Kidney epithelial cell (primary cell): Measurements from ENCODE around the gene SFXN1. TPM values are rescaled to one million over a fixed set of nuclear protein-coding genes. Genes with fewer than 3 reads are reported as not detected.
"Not testable (repeated sequence)": the region's sequence is repeated elsewhere in the genome, so short reads cannot be mapped to it uniquely, and the experiment has no call there.

Experiments used
- DNase-seq: peaks from one replicate; pipeline ENCODE4 v3.0.0-alpha.2; 2010; ENCODE audit warnings: low read depth
- H3K27me3 ChIP-seq: 2 replicates; pipeline ENCODE4 v1.6.0; 2011; ENCODE audit warnings: low read length; ENCODE audit not compliant: control insufficient read depth, insufficient read depth
- H3K36me3 ChIP-seq: 2 replicates; pipeline ENCODE4 v1.5.1; 2011; ENCODE audit warnings: low read length; ENCODE audit not compliant: control insufficient read depth, insufficient read depth
- H3K4me3 ChIP-seq: 2 replicates; pipeline ENCODE4 v1.5.1; 2011; ENCODE audit warnings: low read depth, mild to moderate bottlenecking, control low read depth, low read length
- total RNA-seq: library from RNA; depleted of rRNA; stranded (reverse); fragments of >200 nt; gene quantifications from 2 replicates; pipeline ENCODE4 v1.2.3, GENCODE V29; 2015
- TF ChIP-seq, protein P1 (sequence below): IDR thresholded peaks from 2 replicates; pipeline ENCODE4 v1.5.1; 2011; ENCODE audit warnings: mild to moderate bottlenecking, moderate library complexity, low read length, control low read depth, inconsistent platforms; ENCODE audit not compliant: insufficient read depth, poor library complexity, severe bottlenecking

SFXN1 gene
- total RNA-seq, 1 donor from 2014 or later, result 55.4 TPM

DNA sequence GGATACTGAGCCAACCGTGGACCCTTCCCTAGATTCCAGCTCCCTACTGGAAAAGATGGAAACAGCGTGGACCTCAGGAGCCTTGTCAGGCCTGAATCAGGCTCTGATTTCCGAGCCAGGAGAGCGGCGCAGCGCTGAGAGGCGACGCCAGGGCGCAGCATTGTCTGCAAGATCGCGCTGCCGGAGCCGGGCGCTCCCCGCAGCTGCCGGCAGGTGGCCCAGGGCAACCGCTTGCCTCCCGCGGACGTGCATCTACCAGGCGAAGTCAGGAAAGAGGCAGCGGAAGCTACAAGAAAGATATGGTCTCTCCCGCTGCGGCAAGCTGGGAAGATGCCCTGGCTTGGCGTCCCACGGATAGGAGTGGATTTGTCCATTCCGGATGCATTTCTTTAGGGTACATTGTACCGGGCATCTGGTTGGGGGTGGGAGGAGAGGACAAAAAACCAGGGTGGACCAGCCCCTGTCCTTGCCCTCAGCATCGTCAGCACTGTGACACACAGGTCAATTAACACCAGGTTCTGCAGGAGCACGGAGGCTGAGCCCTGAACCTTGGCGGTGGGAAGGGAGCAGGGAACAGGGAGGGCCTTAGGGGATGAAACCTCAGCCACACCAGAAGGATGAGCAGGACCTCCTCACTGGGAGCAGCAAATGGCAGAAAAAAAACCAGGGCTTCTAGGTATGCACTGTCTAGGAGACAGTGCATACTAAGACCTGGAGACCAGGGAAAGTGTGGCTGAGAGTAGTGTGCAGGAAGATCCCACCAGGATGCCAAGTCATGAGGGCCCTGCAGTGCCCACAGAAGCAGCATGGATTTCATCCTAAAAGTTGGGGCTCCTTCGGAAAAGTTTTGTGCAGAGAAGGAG lies 55.9 kb downstream of the SFXN1 start:
- Histone ChIP-seq H3K27me3 (no peaks in the 10 kb centered on the region), H3K4me3 (no peak overlapping the region), H3K36me3 (no peaks in the 10 kb centered on the region)
- TF ChIP-seq, protein P1, sequence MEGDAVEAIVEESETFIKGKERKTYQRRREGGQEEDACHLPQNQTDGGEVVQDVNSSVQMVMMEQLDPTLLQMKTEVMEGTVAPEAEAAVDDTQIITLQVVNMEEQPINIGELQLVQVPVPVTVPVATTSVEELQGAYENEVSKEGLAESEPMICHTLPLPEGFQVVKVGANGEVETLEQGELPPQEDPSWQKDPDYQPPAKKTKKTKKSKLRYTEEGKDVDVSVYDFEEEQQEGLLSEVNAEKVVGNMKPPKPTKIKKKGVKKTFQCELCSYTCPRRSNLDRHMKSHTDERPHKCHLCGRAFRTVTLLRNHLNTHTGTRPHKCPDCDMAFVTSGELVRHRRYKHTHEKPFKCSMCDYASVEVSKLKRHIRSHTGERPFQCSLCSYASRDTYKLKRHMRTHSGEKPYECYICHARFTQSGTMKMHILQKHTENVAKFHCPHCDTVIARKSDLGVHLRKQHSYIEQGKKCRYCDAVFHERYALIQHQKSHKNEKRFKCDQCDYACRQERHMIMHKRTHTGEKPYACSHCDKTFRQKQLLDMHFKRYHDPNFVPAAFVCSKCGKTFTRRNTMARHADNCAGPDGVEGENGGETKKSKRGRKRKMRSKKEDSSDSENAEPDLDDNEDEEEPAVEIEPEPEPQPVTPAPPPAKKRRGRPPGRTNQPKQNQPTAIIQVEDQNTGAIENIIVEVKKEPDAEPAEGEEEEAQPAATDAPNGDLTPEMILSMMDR, result peak; percentile 99
- DNase-seq, result peak; percentile 32

DNA sequence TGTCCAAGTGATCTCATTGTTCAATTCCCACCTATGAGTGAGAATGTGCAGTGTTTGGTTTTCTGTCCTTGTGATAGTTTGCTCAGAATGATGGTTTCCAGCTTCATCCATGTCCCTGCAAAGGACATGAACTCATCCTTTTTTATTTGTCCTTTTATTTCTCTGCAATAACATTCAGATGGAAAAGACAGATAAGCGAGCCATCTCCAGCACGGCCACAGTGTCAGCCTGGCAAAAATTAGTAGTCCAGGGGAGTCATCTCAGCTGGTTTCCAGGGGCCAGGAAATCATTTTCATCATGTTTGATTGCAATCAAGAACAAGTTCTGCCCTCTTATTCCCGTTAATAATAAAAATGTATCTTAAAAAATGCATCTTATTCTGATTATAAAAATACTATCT lies 57.0 kb downstream of the SFXN1 start:
- H3K36me3 ChIP-seq, H3K27me3 ChIP-seq, DNase-seq, H3K4me3 ChIP-seq: not testable (repeated sequence)

DNA sequence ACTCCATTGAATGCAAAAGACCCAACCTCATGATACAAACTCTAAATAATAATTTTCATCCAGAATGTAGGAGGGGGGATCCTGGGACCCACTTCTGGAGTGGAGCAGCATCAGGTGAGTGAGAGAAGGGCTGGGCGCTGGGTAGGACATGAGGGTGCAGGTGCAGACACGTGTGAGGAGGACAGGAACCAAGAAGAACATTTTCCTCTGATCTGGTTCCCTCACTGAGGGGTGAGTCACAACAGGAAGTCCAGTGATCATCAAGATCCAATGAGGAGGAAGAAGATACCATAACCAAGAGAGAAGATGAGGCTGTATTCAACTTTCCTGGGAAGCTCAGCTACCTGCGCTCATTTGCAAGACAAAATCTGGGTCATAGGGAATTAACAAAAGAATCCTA lies 57.4 kb downstream of the SFXN1 start:
- Histone ChIP-seq H3K36me3 (no peaks in the 10 kb centered on the region), H3K4me3 (no peak overlapping the region), H3K27me3 (no peaks in the 10 kb centered on the region)
- DNase-seq, result no peak
- TF ChIP-seq, protein P1, result no peak

GRCh38 chr5:175538576-175538975 lies 60.2 kb downstream of the SFXN1 start:
- Histone ChIP-seq H3K27me3 (no peaks in the 10 kb centered on the region), H3K4me3 (no peak overlapping the region), H3K36me3 (no peaks in the 10 kb centered on the region)
- TF ChIP-seq, protein P1, result no peak
- no peak for DNase-seq

- H3K36me3 ChIP-seq, result no peaks in the 10 kb centered on the region
- TF ChIP-seq, protein P1, result no peak
- no peak for DNase-seq
- no peaks in the 10 kb centered on the region for H3K27me3 ChIP-seq
- H3K4me3 ChIP-seq, result no peak overlapping the region
Observed at GRCh38 chr5:175539936-175540335, 61.6 kb downstream of the SFXN1 start.

- no peaks in the 10 kb centered on the region for H3K36me3 ChIP-seq
- TF ChIP-seq, protein P1, result no peak
Observed at GRCh38 chr5:175541264-175541663, 62.9 kb downstream of the SFXN1 start.

More at GRCh38 chr5:175541264-175541663, 62.9 kb downstream of the SFXN1 start:
- H3K27me3 ChIP-seq, result no peaks in the 10 kb centered on the region
- DNase-seq, result no peak
- no peak overlapping the region for H3K4me3 ChIP-seq
